Stimulated activated CD8-positive, alpha-beta memory T cell treated with anti-CD3 and anti-CD28 coated beads, Interleukin-15, amount 100 ng/mL, for 1 hour (primary cell): ENCODE results near the gene SLC35E4.
"Not testable (repeated sequence)": the region's sequence is repeated elsewhere in the genome, so short reads cannot be mapped to it uniquely, and the experiment has no call there.

Experiments
- DNase-seq: peaks from one replicate; pipeline ENCODE4 v3.0.0-alpha.2; 2020; ENCODE audit warnings: low read depth

The SLC35E4 gene

DNA sequence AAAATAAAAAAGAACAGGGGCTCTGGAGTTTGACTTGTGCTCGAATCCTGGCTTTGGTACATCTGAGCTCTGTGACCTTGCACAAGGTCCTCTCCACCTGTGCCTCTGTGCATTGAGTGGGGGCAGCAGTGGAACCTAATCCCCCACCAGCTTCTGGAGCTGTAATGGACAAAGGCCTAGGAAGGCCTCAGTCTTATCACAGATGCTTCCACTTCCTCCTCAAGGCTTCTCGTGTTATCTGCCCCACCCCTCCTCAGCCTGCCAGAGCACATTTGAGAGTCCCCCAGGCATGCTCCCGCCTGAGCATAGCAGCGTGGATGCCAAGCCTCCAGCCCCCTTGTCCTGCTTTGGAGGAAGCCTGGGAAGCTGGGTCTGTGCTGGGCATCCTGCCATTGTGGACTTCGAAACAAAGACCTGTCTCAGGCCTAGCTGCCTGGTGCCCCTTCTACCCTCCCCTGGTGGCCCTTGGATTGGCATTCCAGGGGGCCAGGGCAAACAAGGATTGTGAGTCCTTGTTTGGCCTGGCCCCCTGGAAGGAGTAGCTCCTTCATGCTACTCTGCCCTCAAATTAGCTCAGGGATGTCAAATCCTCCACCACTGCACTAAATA lies 15.0 kb downstream of the SLC35E4 start:
- no peak for DNase-seq

DNA sequence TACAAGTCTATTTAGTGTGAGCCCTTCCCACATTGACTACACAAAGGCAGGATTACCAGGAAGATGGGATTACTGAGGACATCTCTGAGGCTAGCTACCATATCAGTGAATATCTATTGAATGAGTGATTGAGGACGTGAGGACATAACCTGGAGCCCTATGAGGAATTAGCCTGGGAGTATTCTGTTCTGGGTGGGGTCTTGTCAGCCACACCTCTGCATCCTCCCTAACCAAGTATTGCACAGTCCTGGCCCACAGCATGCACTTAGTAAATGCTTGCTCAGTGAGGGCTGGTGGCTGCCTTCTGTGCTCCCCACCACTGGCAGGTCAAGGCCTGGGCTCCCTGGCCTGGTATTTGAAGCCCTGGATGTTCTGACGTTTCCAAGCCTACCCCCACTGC lies 17.3 kb downstream of the SLC35E4 start:
- DNase-seq = no peak

DNA sequence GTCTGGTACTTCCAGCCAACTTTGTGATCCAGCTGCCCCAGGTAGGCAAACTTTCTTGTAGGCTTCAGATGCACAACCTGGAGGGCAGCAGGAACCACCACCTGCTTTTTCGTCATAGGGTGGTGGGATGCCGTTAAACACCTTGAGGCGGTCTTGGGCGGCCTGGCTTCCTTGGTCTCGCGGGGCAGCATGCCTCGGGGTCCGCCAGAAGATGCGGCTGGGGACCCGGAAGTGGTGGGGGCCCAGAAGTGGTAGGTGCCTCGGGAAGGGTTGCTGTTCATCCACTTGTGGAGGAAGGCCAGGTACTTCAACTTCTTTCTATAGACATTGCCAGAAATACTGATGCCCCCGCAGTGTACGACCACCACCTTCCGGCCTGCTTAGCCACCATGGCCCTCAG lies 18.8 kb downstream of the SLC35E4 start:
- DNase-seq = no peak

DNA sequence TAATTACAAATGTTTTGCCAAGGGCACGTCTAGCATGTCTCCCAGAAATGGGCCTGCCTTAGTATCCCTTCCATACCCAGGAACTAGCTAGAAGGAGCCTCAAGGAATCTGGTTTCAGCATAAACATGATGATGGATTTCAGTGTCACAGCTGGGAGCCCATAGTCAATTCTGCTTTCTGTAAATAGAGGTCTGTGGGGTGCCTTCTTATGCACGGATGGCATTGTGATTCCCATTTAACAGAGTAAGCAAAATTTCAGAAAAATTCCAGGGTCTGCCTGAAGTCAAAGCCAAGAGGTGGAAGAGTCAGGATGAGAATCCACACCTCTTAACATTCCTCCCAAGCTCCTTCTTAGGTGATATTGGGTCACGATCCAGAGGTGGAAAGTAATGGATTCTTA lies 20.0 kb downstream of the SLC35E4 start:
- no peak for DNase-seq

DNA sequence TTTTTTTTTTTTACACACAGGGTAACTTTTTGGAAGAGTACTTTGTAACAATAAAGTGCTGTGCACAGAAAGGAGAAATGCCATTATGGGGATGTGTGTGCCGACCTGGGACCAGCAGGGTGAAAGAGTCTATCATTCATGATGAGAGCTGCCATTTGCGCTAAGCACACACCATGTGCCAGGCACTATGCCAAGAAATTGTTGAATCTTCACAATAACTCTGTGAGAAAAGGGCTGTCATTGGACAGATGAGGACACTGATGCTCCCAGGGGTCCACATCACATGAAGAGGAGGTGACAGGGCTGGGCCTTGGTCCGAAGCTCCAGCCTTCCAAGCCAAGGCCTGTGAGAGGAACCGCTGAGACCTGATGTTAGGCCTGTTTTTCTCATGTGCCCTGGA lies 26.5 kb downstream of the SLC35E4 start:
- DNase-seq = no peak

DNA sequence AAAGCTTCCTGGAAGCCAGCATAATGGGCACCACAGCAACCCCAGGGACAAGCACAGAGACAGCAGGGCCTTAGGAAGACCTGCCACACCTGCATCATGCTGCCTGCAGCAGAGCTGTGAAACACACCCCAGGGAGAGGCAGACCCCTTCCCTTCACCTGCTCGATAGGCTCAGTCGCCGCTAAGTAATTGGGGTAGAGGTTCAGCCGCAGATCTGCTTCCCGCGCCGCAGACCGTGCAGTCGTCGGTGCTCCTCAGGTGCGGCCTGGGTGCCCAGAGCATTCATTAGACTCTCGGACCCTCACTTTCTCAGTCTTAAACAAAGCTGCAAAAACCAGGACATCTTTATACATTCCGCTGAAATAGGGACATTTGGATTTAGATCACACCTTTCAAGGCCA lies 29.2 kb downstream of the SLC35E4 start:
- no peak for DNase-seq

DNA sequence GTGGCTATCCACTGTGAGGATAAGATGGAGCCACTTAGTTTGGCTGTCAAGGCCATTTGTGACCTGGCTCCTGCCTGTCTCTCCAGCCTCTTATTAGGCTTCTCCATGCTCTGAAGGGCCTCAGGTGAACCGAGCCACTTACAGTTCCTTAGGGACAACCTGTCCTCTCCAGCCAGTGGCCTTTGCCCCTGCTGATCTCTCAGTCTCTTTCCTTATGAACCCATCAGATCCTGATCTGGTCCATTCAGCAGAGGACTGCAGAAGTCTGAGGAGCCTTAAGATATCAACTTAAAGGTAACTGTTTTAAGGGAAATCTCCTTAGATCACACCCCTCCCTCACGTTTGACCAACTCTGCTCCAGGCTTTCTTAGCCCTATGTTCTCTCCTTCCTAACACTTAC lies 29.7 kb downstream of the SLC35E4 start:
- no peak for DNase-seq

DNA sequence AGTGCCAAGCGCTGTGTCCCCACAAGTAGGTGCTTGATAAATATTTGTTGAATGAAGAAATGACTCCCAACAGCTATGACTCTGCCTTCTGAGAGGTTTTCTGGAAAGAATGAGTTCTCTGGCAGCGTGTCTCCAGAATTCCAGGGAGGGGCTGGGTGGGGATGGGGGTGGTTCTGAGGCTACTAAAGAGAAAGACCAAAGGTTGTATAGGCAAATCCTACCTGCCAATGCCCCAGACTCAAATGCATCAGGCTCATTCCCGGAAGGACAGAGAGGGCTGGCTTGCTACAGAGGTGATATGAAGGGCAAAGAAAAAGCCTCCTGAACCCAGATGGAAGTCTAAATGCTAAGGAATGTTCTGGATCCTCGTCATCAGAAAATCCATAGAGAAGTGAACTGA lies 30.2 kb downstream of the SLC35E4 start:
- DNase-seq = no peak

DNA sequence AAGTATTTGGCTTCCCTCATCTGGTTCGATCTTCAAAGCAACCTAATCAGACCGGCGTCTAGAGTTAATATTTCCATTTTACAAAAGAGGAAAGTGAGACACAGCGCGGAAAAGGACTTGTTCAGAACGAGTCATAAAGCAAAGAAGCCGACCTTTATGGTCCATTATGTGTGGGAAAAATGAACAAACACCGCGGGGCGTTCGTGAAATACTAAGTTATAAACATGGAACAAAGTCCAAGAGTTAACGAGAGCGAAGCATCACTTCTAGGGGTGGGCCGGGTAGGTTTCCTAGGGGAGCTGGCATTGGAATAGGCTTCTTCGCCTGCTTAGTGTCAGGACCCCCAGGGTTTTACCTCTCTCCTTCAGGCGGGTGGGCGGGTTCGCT lies 31.5 kb downstream of the SLC35E4 start:
- DNase-seq = no peak

DNA sequence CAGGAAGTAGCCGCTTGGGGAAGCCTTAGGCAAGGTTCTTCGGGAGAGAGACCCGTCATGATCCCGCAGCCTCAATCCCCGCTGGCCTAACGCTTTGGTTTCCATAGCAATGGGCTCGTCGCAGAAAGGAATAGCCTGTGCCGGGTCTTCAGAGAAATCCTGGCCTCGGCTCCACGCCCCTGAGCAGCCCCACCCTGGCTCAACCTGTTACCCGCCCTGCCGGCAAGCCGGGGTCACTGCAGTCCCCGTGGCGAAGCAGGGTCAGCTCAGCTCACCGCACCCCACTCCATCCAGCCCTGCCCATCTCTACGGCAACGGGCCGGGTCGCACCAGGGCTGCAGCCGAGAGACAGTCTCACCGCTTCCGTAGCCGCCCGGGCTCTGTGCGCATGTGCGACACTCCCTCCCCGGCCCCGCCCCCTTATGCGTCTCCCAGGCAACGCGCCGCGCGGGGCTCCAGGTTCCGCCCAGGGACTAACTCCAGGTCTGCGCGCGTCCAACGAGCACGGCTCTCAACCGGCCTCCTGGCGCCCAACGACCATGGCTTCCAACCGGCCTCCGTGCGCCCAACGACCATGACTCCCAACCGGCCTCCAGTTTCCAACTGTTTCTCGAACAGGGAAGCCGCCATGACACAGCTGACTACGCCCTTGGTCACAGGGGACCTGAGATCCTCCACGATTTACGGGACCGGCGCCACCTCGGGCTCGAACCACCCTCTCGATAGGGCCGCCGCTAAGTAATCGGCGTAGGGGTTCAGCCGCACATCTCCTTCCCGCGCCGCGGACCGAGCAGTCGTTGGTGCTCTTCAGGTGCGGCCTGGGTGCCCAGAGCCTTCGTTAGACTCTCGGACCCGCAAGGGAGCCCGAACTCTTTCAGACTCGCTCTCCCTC lies 32.2 kb downstream of the SLC35E4 start, which contains the start of gene DUSP18:
TSS of gene DUSP18 (minus strand) at position 382 of the 892 bp plus-strand sequence. CDS start 3,872 bp downstream, outside the sequence.
- peak; percentile 93 for DNase-seq

DNA sequence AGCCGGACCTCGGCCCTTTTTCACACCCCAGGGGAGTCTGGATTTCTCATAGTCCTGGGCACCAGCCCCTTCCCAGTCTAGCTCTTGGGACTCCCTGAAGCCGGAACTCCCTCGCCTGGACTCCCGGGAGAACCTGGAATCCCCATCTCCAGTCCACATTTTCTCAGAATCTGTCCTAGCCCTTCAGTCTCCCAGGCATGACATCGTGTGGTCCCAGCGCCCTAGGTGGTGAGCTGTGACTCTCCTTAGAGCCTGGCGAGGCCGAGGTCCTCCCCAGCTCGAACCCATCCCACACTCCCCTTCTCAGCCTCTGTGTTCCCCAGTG lies 32.8 kb downstream of the SLC35E4 start:
- no peak for DNase-seq

DNA sequence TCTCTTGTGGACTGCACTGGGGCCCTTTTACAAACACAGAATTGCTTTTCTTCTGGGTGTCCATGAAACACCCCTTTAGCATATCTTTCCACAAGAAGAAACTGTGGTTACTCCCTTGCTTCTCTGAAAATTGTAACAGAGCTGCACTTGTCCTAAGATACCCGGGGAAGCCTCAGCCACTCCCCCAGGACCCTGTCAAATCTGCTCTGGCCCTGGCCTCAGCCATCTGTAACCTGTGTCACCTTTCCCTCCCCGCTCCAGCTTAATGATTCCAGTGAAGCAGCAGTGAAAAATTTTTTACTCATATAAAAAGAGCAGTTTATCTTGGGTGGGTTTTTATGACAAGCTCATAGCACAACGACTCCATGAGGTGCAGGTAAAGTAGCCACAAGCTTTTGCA lies 35.5 kb downstream of the SLC35E4 start:
- no peak for DNase-seq

DNA sequence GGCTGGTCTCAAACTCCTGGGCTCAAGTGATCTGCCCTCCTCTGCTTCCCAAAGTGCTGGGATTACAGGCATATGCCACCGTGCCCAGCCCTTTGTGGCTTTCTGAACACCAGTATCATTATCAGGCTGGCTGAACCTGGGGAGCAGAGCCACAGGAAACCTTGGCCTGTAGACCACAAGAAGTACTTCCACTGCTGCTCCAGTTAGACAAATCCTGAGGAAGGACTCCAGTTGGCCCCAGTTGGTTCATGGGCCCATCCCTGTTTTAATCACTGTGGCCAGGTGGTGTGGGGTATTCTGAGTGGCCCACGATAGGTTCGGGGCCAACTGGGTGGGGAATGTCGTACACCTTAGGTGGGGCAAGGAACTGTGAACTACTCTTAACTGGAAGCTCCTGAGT lies 37.6 kb downstream of the SLC35E4 start:
- DNase-seq = no peak

DNA sequence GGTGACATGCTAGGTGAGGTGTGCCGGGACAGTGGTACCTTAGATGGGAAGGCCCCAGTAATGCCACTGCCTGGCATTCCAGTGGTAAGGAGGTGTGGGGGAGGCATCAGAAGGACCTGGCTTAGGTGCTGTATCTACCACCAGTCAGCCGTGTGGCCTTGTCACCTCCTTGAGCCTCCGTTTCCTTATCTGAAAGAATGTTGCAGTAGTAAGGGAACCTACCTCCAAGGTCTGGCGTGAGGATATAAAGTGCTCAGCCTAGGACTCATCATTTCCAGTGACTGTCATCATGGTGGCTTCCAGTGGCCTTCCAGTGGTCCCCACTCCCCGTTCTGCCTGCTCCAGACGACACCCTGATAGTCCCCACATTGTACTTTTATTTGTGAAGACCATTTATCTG lies 38.9 kb downstream of the SLC35E4 start:
- no peak for DNase-seq

DNA sequence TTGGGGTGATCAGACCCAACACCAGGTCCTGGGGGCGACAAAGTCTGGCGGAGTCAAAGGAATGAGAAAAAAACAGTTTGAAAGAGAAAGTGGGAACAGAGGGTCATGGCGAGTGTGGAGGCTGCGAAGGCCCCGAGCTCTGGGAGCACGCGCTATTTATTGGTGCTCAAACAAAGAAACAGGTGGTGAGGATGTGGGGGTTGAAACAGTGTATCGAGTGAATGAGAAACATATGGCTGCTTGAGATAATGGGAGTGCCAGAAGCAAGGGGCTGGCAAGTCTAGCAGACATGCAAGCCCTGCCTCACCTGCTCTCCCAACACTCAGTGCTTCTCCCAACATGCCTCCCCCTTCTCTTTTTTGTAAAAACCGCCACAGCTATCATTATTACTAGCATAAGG lies 39.9 kb downstream of the SLC35E4 start:
- DNase-seq = no peak

DNA sequence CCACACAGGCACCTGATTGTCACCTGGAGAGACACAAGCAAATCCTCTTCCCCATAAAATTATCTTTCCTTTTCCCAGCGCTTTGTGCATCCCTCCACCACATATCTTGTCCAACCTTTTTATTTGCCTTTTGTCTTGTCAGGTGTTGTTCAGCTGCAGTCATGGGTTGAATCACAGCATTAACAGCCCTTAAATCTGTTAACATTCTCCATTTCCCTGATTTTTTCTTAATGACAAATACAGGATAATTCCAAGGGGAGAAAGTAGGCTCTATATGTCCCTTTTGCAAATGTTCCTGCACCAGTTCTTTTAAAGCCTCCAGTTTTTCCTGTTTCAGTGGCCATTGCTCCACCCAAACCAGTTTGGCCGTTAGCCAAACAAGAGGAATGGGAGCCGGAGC lies 41.0 kb downstream of the SLC35E4 start:
- not testable (repeated sequence) for DNase-seq

DNA sequence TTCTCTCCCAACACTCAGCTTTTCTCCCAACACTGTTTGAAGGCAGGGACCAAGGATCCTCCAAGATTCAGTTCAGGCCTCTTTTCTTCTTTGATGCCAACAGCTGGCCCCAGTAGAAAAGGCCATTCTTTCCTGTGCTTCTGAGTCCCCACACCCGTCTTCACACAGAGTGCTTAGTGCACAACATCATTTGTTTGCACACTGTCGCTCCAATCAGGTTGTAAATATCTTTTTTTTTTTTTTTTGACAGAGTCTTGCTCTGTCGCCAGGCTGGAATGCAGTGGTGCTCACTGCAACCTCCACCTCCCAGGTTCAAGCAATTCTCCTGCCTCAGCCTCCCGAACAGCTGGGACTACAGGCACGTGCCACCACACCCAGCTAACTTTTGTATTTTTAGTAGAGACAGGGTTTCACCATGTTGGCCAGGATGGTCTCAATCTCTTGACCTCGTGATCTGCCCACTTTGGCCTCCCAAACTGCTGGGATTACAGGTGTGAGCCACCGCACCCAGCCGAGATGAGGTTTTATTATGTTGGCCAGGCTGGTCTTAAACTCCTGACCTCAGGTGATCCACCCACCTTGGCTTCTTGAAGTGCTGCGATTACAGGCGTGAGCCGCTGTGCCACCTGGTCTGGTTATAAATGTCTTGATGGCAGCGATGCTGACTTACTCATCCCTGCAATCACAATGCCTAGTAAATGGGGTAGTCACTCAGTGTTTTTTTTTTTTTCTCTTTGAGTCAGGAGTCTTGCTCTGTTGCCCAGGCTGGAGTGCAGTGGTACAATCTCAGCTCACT lies 44.5 kb downstream of the SLC35E4 start:
- DNase-seq = not testable (repeated sequence)

DNA sequence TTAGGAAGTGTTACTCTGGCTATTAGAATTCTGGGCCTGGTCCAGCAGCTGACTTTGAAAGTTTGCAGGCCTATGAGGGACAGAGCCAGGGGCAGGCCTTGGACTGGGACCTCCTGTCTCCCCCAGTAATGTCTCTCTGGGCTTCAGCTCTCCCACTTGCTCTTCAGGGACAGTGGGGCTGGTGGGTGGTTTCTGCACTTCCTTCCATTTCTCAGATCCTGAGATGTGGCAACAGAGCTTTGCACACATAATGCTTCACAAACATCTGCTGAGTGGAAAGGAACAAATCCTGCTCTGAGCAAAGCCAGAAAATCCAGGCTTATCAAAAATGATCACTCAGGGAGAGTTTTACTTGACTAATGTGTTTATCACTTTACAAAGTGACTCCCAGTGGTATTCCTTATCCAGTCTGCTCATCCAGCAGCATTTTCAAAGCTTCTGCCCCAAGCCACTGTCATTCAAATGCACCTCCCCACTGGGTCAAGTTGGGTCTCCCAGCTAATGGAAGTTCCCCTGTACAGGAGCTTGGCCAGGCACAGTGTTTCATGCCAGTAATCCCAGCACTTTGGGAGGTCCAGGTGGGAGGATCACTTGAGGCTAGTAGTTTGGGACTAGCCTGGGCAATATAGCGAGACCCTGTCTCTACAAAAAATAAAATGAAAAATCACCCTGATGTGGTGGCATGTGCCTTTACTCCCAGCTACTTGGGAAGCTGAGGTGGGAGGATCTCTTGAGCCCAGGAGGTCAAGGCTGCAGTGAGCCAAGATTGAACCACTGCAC lies 45.6 kb downstream of the SLC35E4 start:
- DNase-seq = no peak

DNA sequence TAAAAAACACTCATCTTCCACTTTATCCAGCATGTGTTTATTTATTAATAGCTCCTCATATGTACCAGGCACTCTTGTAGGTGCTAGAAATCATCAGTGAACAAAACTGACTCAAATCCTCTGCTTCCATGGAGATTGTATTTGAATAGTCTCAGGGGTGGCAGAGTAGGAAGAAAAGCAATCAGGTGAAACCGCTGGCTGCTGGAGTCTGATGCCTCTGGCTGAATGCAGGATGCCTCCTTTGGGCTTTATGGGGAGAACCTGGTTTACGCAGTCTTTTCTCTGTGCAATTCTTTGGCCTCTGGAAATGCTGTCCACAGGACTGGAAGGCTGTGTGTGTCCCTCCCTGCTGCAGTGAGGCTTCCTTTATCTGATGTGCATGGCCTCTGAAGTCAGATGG lies 46.2 kb downstream of the SLC35E4 start:
- DNase-seq = no peak

DNA sequence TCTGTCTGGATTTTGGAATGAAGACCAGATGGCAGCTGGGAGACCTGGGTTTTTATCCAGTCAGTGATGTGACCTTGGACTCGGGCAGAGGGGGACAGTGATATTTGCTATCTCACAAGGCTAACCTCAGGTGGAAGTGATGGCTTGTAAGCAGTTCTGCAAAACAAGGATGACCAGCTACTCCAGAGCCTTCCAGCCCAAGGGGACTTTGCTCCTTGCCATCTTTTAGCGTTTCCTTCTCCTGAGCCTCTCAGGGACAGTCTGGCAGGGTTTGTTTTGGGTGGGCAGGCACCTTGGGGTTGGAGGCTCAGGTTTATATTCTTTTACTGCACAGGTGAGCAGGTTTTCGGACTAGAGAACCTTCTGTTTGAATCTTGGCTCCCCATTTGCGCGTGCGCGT lies 49.6 kb downstream of the SLC35E4 start:
- DNase-seq = no peak

DNA sequence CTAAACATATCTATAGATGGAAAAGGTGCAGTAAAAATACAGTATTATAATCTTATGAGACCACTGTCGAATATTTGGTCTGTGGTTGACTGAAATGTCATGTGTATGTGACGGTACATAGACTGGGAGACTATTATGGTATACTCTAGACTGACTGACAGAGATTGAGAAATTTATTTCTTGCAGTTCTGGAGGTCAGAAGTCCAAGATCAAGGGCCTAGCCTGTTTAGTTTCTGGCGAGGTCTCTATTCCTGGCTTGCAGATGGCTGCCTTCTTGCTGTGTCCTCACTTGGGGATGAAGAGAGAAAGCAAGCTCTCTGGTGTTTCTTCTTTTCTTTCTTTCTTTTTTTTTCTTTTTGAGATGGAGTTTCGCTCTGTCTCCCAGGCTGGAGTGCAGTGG lies 51.8 kb downstream of the SLC35E4 start:
- no peak for DNase-seq

DNA sequence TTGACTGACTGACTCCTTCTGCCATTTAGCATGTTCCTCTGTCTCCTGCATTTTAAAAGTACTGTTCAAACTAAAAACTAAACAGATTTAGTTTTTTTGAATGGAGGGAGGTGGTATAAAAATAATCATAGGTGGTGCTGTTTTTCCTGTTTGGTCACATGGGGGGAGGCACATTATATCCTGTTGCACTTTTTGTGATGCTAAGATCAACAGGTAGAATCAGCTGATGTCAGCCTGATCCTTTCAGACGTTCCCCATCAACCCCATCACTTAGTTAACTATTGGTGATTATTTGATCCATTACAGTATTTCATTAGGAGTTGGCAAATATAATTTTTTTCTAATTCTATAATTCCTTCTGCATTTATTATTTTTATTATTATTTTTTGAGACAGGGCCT lies 54.0 kb downstream of the SLC35E4 start:
- DNase-seq = no peak
